Dendritic cell treated with granulocyte-macrophage colony-stimulating factor and Interleukin-4, amounts not matched to agents 40 ng/mL and 50 ng/mL, for 4 days (primary cell): ENCODE measurements around the gene PTPN2.

ENCODE experiments used
- H3K27ac Mint-ChIP-seq: one replicate; pipeline ENCODE4 v1.8.0; 2022; ENCODE audit warnings: mild to moderate bottlenecking, mixed read lengths
- H3K27me3 Mint-ChIP-seq: one replicate; pipeline ENCODE4 v1.8.0; 2022; ENCODE audit warnings: mild to moderate bottlenecking, mixed read lengths
- H3K36me3 Mint-ChIP-seq: one replicate; pipeline ENCODE4 v1.8.0; 2022; ENCODE audit warnings: low read depth, mixed read lengths
- H3K4me1 Mint-ChIP-seq: one replicate; pipeline ENCODE4 v1.8.0; 2022; ENCODE audit warnings: low read depth, mixed read lengths
- H3K4me3 Mint-ChIP-seq: one replicate; pipeline ENCODE4 v1.8.0; 2022; ENCODE audit warnings: mild to moderate bottlenecking, moderate library complexity, mixed read lengths
- H3K9me3 Mint-ChIP-seq: one replicate; pipeline ENCODE4 v1.8.0; 2022; ENCODE audit warnings: mixed read lengths
- intact Hi-C: fragments of 100-400 bp; cut with micrococcal nuclease; formaldehyde crosslinking; loops from one replicate; pipeline ENCODE4 v1.15.0; 2022

PTPN2 gene

DNA sequence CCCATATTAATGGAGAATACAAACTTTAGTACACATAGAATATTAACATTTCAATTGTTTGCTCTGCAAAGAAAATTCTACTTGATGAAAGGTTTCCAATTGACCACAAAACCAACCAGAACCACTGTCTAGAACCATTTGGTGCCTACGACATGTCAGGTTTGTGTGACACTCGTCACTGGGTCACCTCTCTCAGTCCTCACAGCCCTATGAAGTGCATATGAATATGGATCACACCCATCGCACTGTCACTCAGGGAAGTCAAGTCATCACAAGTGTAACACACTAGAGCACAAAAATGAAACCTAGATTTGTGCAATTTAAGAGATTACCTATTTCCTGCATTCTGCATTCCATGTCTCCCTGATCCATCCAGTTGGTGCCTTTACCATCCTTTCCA lies 43.7 kb downstream of the PTPN2 start:
- H3K4me3 Mint-ChIP-seq, result no peak overlapping the region
- intact Hi-C loops, result loop anchor here (1.0 kb wide), 1 partner anchor 40 kb away; no protein-coding TSS in a partner anchor

DNA sequence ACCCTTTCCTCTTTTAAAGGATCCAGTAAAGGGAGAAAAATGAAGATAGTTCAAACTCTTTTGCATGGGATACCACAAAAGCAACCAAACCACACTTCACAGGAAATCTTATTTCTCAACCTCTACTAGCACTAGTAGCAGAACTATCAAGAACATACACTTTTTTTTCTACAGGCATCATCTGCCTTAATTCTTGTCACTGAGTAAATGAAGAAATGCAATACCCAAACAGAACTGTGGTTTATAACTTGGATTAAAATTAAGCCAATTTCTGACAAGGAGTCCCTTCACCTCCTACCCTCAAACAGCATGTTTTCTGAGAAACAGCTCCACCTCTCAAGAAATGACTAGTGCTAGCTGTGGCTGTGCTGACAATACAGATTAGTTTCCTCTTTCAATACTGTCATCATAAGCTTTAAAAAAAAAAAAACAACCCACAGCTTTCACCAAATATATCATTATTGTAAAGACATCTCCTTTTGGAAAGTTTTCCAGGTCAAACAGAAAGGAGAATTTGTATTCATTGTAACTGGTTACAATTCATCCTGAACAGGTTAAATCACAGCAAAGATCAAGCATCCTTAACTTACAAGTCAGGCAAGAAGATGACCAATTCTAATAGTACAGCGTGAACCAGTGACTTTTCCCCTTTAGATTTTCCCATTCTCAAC lies 44.4 kb downstream of the PTPN2 start:
- H3K27me3 Mint-ChIP-seq, result no peaks in the 10 kb centered on the region
- H3K4me1 Mint-ChIP-seq, result peaks cover 71% of the 10 kb centered on the region
- peak overlapping the region; percentile 51 for H3K4me3 Mint-ChIP-seq
- H3K27ac Mint-ChIP-seq, result peak overlapping the region; percentile 97
- peaks cover 62% of the 10 kb centered on the region for H3K36me3 Mint-ChIP-seq
- intact Hi-C loops, result loop anchor here (1.0 to 2.0 kb wide), 2 partner anchors 41 to 107 kb away; no protein-coding TSS in a partner anchor
- H3K9me3 Mint-ChIP-seq, result no peaks in the 10 kb centered on the region

More for the DNA sequence above, 43.7 kb downstream of the PTPN2 start:
- Mint-ChIP-seq H3K9me3 (no peaks in the 10 kb centered on the region), H3K36me3 (peaks cover 55% of the 10 kb centered on the region), H3K4me1 (peaks cover 77% of the 10 kb centered on the region), H3K27me3 (no peaks in the 10 kb centered on the region), H3K27ac (peak overlapping the region; percentile 97)

- H3K9me3 Mint-ChIP-seq, result no peaks in the 10 kb centered on the region
- peak overlapping the region; percentile 51 for H3K4me3 Mint-ChIP-seq
- peaks cover 69% of the 10 kb centered on the region for H3K4me1 Mint-ChIP-seq
- peak overlapping the region; percentile 97 for H3K27ac Mint-ChIP-seq
- intact Hi-C loops, result loop anchor here (2.0 kb wide), 1 partner anchor 108 kb away; no protein-coding TSS in a partner anchor
- H3K36me3 Mint-ChIP-seq, result peaks cover 63% of the 10 kb centered on the region
- no peaks in the 10 kb centered on the region for H3K27me3 Mint-ChIP-seq
Measured at GRCh38 chr18:12839057-12839525, 44.9 kb downstream of the PTPN2 start.

DNA sequence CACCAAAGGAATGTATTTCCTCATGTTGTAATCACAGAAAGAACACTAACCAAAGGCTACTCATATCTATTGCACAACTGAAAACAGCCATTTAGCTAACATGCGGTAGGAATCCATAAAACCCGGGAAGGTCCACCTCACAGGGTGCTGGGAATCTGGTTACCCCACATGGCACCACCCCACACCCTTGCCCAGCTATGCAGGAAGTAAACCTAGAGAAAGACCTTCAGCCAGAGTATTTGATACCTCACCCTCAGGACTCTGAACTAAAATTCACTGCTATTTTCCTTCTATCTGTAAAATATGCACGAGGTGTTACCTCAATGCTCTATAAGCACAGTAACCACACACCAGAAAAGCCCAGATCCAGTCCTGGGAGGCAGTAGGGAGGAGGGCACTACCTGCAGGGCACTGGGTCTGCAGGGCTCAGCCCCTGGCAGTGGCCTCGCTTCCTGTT lies 45.8 kb downstream of the PTPN2 start:
- Mint-ChIP-seq H3K9me3 (no peaks in the 10 kb centered on the region), H3K4me3 (peak overlapping the region; percentile 58), H3K36me3 (peaks cover 63% of the 10 kb centered on the region), H3K27me3 (no peaks in the 10 kb centered on the region), H3K4me1 (peaks cover 69% of the 10 kb centered on the region), H3K27ac (peak overlapping the region; percentile 97)
- intact Hi-C loops, result loop anchor here (2.0 kb wide), 1 partner anchor 109 kb away; no protein-coding TSS in a partner anchor

DNA sequence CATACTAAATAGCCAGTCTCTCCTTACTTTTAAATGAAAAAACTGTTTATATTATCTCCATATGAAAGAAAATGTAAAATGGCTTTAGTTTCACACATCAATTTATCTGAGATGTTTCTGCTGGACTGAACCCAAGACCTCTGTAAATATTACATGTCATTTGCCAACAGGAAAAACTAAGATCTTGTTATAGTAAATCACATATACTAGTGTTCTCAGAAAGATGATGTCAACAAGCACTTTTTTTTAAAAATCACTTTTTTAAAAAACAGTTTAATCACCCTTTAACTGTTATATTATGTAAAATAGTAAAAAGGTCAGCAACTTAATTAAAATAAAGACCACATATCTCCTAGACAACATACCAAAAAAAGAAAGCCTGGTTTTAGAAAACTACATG lies 46.3 kb downstream of the PTPN2 start:
- Mint-ChIP-seq H3K27ac (peak overlapping the region; percentile 97), H3K4me1 (peaks cover 67% of the 10 kb centered on the region), H3K27me3 (no peaks in the 10 kb centered on the region), H3K36me3 (peaks cover 63% of the 10 kb centered on the region), H3K4me3 (peak overlapping the region; percentile 58), H3K9me3 (no peaks in the 10 kb centered on the region)
- intact Hi-C loops, result loop anchor here (2.0 kb wide), 1 partner anchor 109 kb away; no protein-coding TSS in a partner anchor

DNA sequence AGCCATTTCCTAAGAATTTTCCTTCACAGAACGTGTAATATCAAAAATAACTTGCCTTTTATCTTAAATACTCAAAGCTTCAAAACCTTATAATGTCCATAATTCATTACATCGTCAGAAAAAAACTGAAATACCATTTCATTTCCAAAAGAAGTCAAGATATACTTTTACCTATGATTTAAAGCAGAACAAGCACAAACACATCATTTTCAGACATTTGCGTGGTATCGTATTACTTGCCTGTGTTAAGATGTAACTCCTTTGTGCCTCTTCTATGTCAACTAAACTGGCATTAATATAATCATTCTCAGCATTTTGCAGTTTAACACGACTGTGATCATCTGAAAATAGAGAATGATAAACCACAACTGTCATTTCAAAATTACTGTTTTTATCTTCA lies 47.5 kb downstream of the PTPN2 start:
- Mint-ChIP-seq H3K4me1 (peaks cover 59% of the 10 kb centered on the region), H3K36me3 (peaks cover 60% of the 10 kb centered on the region), H3K9me3 (no peaks in the 10 kb centered on the region), H3K27ac (peak overlapping the region; percentile 97), H3K27me3 (no peaks in the 10 kb centered on the region), H3K4me3 (no peak overlapping the region)
- intact Hi-C loops, result no loop called here

DNA sequence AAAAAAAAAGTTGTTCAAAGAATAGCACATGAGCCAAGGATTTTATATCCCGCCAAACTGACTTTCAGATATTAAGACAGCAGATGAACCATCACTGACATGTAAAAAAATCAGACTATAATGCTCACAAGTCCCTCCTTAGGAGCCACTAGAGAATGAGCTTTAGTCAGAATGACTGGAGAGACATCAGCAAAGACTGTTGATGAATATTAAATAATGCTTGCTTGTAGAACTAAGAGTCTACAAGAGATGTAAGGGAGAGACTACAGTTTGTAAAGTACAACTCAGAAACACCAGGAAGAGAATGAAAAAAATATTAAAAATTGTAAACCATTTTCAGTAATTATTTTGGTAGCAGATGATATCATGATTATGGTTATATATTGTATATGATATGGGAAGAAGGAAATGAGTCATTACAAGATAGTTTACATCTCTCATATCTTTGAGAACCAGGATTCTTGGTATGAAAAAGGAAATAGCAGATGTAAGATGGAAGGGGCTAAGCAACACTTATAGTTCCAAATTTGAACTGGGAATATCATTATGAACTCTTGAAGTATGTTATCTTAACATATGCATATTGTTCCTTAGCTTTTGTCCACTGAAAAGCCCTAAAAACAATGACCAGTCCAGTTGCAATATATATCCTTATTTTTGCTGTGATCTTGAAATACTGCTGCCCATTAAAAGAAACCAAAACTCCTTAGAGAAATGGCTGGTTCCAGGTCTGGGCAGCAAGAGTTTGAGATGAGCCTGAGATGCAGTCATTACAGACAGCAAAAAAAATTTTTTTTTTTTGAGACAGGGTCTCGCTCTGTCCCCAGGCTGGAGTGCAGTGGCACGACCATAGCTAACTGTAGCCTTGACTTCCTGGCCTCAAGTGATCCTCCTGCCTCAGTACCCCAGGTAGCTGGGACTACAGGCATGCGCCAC lies 55.7 kb downstream of the PTPN2 start:
- no peaks in the 10 kb centered on the region for H3K27me3 Mint-ChIP-seq
- peak overlapping the region; percentile 74 for H3K27ac Mint-ChIP-seq
- intact Hi-C loops, result no loop called here
- H3K4me3 Mint-ChIP-seq, result no peak overlapping the region
- H3K4me1 Mint-ChIP-seq, result peaks cover 28% of the 10 kb centered on the region
- peaks cover 93% of the 10 kb centered on the region for H3K36me3 Mint-ChIP-seq
- peaks cover 8% of the 10 kb centered on the region for H3K9me3 Mint-ChIP-seq

DNA sequence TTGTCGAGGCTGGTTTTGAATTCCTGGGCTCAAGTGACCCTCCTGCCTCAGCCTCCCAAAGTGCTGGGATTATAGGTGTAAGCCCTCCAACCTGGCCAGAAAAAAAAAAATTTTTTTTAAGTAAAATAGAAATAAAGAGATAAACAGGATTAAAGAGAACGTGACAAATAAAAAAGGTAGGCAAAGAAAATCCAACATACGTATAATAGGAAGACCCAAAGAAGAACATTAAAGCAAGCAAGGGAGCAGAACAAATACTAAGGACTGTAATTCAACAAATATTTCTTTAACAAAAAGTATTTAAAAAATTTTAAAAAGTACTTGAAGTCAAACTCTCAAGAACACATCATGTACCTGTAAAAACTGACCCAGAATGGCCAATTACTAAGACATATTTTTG lies 56.4 kb downstream of the PTPN2 start:
- intact Hi-C loops, result no loop called here
- H3K27ac Mint-ChIP-seq, result no peak overlapping the region
- H3K27me3 Mint-ChIP-seq, result no peaks in the 10 kb centered on the region
- H3K4me1 Mint-ChIP-seq, result peaks cover 24% of the 10 kb centered on the region
- no peak overlapping the region for H3K4me3 Mint-ChIP-seq
- H3K9me3 Mint-ChIP-seq, result peaks cover 8% of the 10 kb centered on the region
- H3K36me3 Mint-ChIP-seq, result peaks cover 93% of the 10 kb centered on the region

DNA sequence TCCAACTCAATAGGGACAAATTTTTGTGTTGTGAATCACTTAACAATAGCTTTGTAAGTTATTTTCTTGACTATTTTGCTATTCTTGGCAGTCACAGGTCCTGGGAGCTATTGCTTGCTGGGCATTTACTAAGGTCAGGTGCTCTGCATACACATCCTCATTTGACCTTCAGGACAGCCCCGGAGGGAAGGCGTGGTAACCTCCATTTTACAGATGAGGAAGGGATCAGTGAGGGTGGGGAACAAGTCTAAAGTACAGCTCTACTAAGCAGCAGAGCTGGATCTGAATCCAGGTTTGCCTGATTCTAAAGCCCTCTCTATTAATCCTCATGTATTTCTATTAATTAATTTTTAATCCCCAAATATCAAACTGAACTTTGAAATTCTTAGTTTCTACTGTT lies 58.8 kb downstream of the PTPN2 start:
- no peaks in the 10 kb centered on the region for H3K27me3 Mint-ChIP-seq
- H3K9me3 Mint-ChIP-seq, result peaks cover 8% of the 10 kb centered on the region
- intact Hi-C loops, result no loop called here
- H3K4me1 Mint-ChIP-seq, result peaks cover 28% of the 10 kb centered on the region
- H3K36me3 Mint-ChIP-seq, result peaks cover 95% of the 10 kb centered on the region
- no peak overlapping the region for H3K27ac Mint-ChIP-seq
- no peak overlapping the region for H3K4me3 Mint-ChIP-seq

GRCh38 chr18:12823892-12824291 lies 60.1 kb downstream of the PTPN2 start:
- Mint-ChIP-seq H3K27me3 (no peaks in the 10 kb centered on the region), H3K4me3 (no peak overlapping the region), H3K27ac (no peak overlapping the region), H3K4me1 (peaks cover 25% of the 10 kb centered on the region), H3K9me3 (peaks cover 8% of the 10 kb centered on the region), H3K36me3 (peaks cover 95% of the 10 kb centered on the region)
- intact Hi-C loops, result no loop called here

DNA sequence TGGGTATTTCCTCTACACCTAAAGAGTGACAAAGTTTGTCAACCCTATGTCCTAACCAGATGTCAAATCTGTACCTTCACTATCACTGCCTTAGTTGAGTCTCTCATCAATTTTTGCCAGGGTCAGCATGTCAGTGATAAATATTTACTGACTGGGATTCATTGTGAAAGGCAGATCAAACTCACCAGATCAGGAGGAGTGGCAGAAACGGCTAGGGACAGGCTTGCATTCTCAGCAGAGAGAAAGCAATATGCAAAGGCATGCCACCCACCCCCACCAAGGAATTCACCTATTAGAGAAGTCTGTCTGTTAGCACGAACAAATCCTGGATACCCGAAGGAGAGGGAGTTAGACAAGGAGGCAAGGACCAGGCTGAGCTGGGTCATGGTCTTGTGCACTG lies 62.6 kb downstream of the PTPN2 start:
- no peaks in the 10 kb centered on the region for H3K9me3 Mint-ChIP-seq
- intact Hi-C loops, result no loop called here
- no peak overlapping the region for H3K27ac Mint-ChIP-seq
- no peak overlapping the region for H3K4me3 Mint-ChIP-seq
- peaks cover 90% of the 10 kb centered on the region for H3K36me3 Mint-ChIP-seq
- H3K4me1 Mint-ChIP-seq, result peaks cover 21% of the 10 kb centered on the region
- H3K27me3 Mint-ChIP-seq, result no peaks in the 10 kb centered on the region

- Mint-ChIP-seq H3K4me3 (no peak overlapping the region), H3K4me1 (peaks cover 26% of the 10 kb centered on the region), H3K9me3 (no peaks in the 10 kb centered on the region), H3K27me3 (no peaks in the 10 kb centered on the region), H3K36me3 (peaks cover 92% of the 10 kb centered on the region), H3K27ac (peak overlapping the region; percentile 63)
- intact Hi-C loops, result no loop called here
Measured at GRCh38 chr18:12820506-12820905, 63.5 kb downstream of the PTPN2 start.

- intact Hi-C loops, result no loop called here
- Mint-ChIP-seq H3K27me3 (no peaks in the 10 kb centered on the region), H3K4me1 (peaks cover 26% of the 10 kb centered on the region), H3K36me3 (peaks cover 93% of the 10 kb centered on the region), H3K4me3 (no peak overlapping the region), H3K27ac (peak overlapping the region; percentile 63), H3K9me3 (no peaks in the 10 kb centered on the region)
Measured at GRCh38 chr18:12819841-12820240, 64.2 kb downstream of the PTPN2 start.

GRCh38 chr18:12819322-12819721 lies 64.7 kb downstream of the PTPN2 start:
- H3K4me3 Mint-ChIP-seq, result no peak overlapping the region

More at GRCh38 chr18:12819322-12819721, 64.7 kb downstream of the PTPN2 start:
- H3K27me3 Mint-ChIP-seq, result no peaks in the 10 kb centered on the region
- peak overlapping the region; percentile 63 for H3K27ac Mint-ChIP-seq
- H3K4me1 Mint-ChIP-seq, result peaks cover 26% of the 10 kb centered on the region
- intact Hi-C loops, result no loop called here
- H3K36me3 Mint-ChIP-seq, result peaks cover 93% of the 10 kb centered on the region
- H3K9me3 Mint-ChIP-seq, result no peaks in the 10 kb centered on the region
